Small intestine (tissue), 7 donors: ENCODE data around the gene RPS6KA2. TPM values are rescaled to one million over a fixed set of nuclear protein-coding genes. Genes with fewer than 3 reads are reported as not detected.
A peak's percentile ranks its signal among the peaks of the same experiment; 100 is the strongest.

Experiments used
- DNase-seq, 2 donors: peaks; one replicate each; pipeline versions ENCODE4 v3.0.0 to v3.0.0-alpha.2; 2013
- FAIRE-seq: peaks from 2 replicates; lab custom pipeline; 2012; peaks lifted over from hg19 to GRCh38; lab: Jason Lieb, UNC
- H3K27ac ChIP-seq, 3 donors: one replicate each; pipeline ENCODE4 v1.5.1; 2013; ENCODE audit warnings: low read length in 2 of 3, mild to moderate bottlenecking in 2 of 3, control low read depth in 1 of 3, inconsistent platforms in 1 of 3, low read depth in 1 of 3, moderate library complexity in 1 of 3
- H3K27me3 ChIP-seq, 3 donors: one replicate each; pipeline ENCODE4 v1.6.1; 2013; ENCODE audit warnings: low read length in 3 of 3, inconsistent platforms in 1 of 3; ENCODE audit not compliant: control insufficient read depth in 3 of 3, insufficient read depth in 3 of 3
- H3K36me3 ChIP-seq, 3 donors: one replicate each; pipeline ENCODE4 v1.6.1; 2013; ENCODE audit warnings: low read length in 3 of 3, inconsistent platforms in 1 of 3, low read depth in 1 of 3, mild to moderate bottlenecking in 1 of 3, moderate library complexity in 1 of 3; ENCODE audit not compliant: control insufficient read depth in 3 of 3, insufficient read depth in 2 of 3
- H3K4me1 ChIP-seq, 3 donors: one replicate each; pipeline ENCODE4 v1.6.1; 2013; ENCODE audit warnings: low read length in 2 of 3, inconsistent platforms in 1 of 3, low read depth in 1 of 3, mild to moderate bottlenecking in 1 of 3, moderate library complexity in 1 of 3; ENCODE audit not compliant: control insufficient read depth in 3 of 3, insufficient read depth in 2 of 3
- H3K4me3 ChIP-seq, 3 donors: one replicate each; pipeline ENCODE4 v1.5.1; 2013; ENCODE audit warnings: low read length in 3 of 3, control low read depth in 1 of 3, inconsistent platforms in 1 of 3, low read depth in 1 of 3, mild to moderate bottlenecking in 1 of 3, moderate library complexity in 1 of 3
- H3K9me3 ChIP-seq, 2 donors: one replicate each; pipeline ENCODE4 v1.6.1; 2013; ENCODE audit warnings: low read depth in 1 of 2, low read length in 1 of 2; ENCODE audit not compliant: control insufficient read depth in 2 of 2, insufficient read depth in 1 of 2
- WGBS, 3 donors: extraction: QIAGEN DNeasy Blood & Tissue Kit; methylation state at CpG; one replicate each; pipeline ENCODE4 v1.1.7; 2013; 5-methylcytosine and 5-hydroxymethylcytosine counted together
- polyA plus RNA-seq, 4 donors: library from polyadenylated mRNA; stranded (reverse) in 3 of 4; unstranded in 1 of 4; fragments of 200-250 nt in 3 of 4; fragments of 120-200 nt in 1 of 4; gene quantifications; one replicate each; pipeline versions ENCODE4 v1.2.1 to v1.2.3, GENCODE V29; 2013
- donor health status: healthy with polysubstance abuse.
- donor health status: control.
- donor health status: control.
- donor health status: Bipolar disorder and iron deficiency.
- donor health status: healthy.

The RPS6KA2 gene
- polyA plus RNA-seq, 4 donors: 3.1 to 21.9 (median 7.3) TPM

DNA sequence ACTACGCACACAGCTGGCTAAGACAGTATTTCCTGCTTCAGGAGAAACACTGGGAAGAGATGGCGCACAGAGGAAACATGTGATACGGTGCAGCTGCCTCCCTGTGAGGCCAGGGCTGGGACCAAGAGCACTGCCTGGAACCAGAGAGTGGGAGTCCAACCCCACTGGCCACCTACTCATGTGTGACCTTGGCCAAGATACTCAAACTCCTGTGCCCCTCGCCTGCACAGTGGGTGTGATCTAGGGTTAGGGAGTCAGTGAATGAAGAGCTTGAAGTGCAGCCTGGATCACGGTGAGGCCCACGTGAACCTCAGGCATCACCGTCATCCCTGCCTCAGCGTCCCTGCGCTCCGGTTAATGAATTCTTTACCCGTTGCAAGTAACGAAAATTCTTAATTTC is 202.6 kb downstream of the RPS6KA2 start:
- H3K36me3 ChIP-seq: peaks cover 0 to 13% (median 0%) of the 10 kb centered on the region in 3 donors
- FAIRE-seq: no peak
- no peaks in the 10 kb centered on the region for H3K9me3 ChIP-seq
- H3K27me3 ChIP-seq: no peaks in the 10 kb centered on the region
- no peaks in the 10 kb centered on the region for H3K4me1 ChIP-seq
- DNase-seq: no peak
- no peak overlapping the region for H3K27ac ChIP-seq
- H3K4me3 ChIP-seq: no peak overlapping the region
- WGBS, 3 donors: 82 to 91% (median 87%) methylated on average over 12 of the region's 12 CpGs

DNA sequence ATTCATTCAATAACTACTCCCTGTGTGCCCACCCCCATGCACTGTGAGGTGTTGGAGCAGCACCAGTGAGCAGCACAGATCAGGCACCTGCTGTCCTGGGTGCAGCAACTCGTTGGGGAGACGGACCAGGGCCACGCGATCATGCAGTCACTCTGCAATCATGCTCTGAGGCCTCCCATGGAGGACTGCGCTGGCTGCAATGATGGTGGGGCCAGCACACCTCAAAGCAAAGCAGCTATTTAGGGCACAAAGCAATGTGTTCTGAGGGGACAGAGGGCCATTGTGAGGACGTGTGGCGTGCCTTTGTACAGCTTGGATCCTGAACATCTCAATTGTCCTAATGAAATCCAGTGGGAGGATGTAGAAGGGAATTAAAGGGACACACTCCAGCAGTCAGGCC is 203.3 kb downstream of the RPS6KA2 start:
- H3K27me3 ChIP-seq: no peaks in the 10 kb centered on the region
- H3K4me3 ChIP-seq: no peak overlapping the region
- no peak for FAIRE-seq
- no peak overlapping the region for H3K27ac ChIP-seq
- no peaks in the 10 kb centered on the region for H3K4me1 ChIP-seq
- peaks cover 0 to 13% (median 0%) of the 10 kb centered on the region in 3 donors for H3K36me3 ChIP-seq
- 86 to 89% (median 87%) methylated on average over 7 of the region's 7 CpGs for WGBS, 3 donors
- no peaks in the 10 kb centered on the region for H3K9me3 ChIP-seq
- no peak for DNase-seq

DNA sequence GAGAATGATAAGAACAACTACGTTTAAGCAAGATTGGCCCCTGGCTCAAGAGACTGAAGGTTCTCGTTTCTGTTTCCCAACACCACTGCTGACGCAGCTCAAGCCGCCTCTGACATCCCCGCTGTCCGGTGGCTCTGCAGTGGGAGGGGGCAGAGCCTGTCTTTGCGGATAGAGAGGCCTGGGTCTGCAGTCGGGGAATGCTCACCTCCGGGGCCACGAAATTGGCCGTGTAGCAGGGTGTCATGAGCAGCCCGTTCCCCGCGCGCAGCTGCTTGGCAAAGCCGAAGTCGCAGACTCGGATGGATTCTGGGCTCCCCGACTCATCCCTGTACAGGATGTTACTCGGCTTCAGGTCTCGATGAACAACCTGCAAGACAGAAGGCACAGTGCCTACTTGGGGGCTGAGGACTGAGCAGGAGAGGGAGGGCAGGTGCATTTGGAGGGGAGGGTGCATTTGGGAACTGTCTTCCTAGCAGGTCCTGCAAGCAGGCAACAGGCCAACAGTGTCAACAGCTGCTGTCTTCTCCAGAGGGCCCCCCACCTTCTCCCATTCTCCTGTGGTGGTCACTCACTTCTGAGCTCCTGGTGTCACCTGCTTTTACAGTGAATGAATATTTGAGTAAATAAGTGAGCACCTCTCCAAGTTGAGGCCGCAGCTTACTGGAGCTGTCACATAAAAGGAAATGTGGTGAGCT is 203.9 kb downstream of the RPS6KA2 start:
- Histone ChIP-seq H3K9me3 (no peaks in the 10 kb centered on the region), H3K36me3 (peaks cover 0 to 13% (median 0%) of the 10 kb centered on the region in 3 donors), H3K27me3 (no peaks in the 10 kb centered on the region), H3K4me3 (no peak overlapping the region), H3K4me1 (no peaks in the 10 kb centered on the region), H3K27ac (no peak overlapping the region)
- WGBS, 3 donors: 92 to 94% (median 94%) methylated on average over 22 of the region's 22 CpGs
- FAIRE-seq (no peak), DNase-seq (no peak)

DNA sequence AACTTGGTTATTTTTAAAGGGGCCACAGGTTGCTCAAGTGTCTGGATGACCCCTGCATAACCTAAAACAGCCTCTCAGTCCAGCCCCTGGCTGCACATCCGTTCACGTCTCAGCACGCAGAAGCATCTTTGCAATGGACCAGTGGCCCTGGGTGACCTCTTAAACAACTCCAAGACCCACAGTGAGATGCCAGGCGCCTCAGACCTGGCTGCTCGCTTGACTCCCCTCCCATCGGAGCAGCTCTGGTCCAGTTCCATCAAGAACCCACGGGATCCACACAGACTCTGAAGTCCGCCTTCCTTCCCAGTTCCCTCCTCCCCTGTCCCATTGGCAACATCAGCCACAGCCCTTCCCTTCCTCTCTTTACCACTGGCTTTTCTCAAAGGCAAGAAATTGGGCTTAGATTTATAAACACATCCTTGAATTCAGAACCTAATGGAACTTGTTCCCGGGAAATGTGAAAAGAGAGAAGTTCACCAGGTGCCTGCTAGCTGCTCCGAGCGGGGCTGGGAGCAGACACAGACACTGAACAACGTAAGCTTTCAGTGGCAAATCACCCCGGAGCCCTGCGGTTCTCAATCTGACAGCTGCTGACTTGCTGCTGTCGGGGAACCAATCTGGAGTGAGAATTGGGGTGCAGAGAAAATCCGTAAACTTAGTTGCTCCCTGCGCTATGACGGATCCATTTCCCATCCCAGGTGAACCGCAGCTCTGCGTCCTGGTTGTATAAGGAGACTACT is 204.7 kb downstream of the RPS6KA2 start:
- FAIRE-seq: no peak
- WGBS, 3 donors: 91 to 98% (median 96%) methylated on average over 19 to 20 of the region's 20 CpGs

DNA sequence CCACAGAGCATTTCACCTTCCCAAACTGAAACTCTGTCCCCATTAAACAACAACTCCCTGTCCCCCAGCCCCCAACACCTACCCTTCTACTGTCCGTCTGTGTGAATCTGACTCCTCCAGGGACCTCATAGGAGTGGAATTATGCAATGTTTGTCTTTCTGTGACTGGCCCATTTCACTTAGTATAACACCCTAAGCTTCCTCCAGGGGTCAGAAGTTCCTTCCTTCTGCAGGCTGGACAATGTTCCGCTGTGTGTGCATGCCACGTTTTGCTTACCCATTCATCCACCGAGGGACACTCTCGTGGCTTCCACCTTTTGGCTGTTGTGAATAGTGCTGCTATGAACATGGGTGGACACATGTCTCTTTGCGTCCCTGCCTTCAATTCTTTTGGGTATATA is 206.7 kb downstream of the RPS6KA2 start:
- H3K4me3 ChIP-seq: no peak overlapping the region
- no peaks in the 10 kb centered on the region for H3K4me1 ChIP-seq
- H3K9me3 ChIP-seq: no peaks in the 10 kb centered on the region
- DNase-seq (peak in 1 of 2 donors; percentile 19), FAIRE-seq (no peak)
- H3K27ac ChIP-seq: no peak overlapping the region
- no peaks in the 10 kb centered on the region for H3K27me3 ChIP-seq
- peaks cover 0 to 13% (median 0%) of the 10 kb centered on the region in 3 donors for H3K36me3 ChIP-seq
- WGBS, 3 donors: 57 to 67% (median 60%) methylated on average over 6 of the region's 6 CpGs

More for the DNA sequence above, 204.7 kb downstream of the RPS6KA2 start:
- H3K4me1 ChIP-seq: no peaks in the 10 kb centered on the region
- H3K9me3 ChIP-seq: no peaks in the 10 kb centered on the region
- no peak overlapping the region for H3K4me3 ChIP-seq
- H3K36me3 ChIP-seq: peaks cover 0 to 13% (median 0%) of the 10 kb centered on the region in 3 donors
- no peak for DNase-seq
- no peak overlapping the region for H3K27ac ChIP-seq
- H3K27me3 ChIP-seq: no peaks in the 10 kb centered on the region

DNA sequence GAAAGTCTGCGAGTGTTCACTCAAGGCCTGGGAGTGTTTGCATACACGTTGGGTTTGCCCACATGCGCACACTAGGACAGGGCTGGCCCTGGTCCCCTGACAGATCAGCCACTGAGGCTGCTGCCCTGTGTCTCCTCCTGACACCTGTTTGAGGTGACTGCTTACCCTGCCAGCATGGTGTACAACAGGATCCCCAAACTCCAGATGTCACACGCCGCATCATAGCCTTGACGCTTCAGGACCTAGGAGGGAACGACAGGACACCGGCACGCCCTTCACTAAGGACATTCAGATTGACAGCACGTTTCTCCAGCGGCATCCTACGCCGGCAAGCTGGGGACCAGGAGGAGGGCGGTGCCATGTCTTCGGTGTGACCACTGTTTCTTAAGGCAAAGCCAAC is 207.3 kb downstream of the RPS6KA2 start:
- Histone ChIP-seq H3K4me3 (no peak overlapping the region), H3K27me3 (no peaks in the 10 kb centered on the region), H3K4me1 (no peaks in the 10 kb centered on the region), H3K36me3 (peaks cover 0 to 13% (median 0%) of the 10 kb centered on the region in 3 donors), H3K9me3 (no peaks in the 10 kb centered on the region), H3K27ac (peak overlapping the region in 1 of 3 donors; percentile 67)
- no peak for DNase-seq
- 91 to 96% (median 91%) methylated on average over 15 of the region's 15 CpGs for WGBS, 3 donors
- no peak for FAIRE-seq

DNA sequence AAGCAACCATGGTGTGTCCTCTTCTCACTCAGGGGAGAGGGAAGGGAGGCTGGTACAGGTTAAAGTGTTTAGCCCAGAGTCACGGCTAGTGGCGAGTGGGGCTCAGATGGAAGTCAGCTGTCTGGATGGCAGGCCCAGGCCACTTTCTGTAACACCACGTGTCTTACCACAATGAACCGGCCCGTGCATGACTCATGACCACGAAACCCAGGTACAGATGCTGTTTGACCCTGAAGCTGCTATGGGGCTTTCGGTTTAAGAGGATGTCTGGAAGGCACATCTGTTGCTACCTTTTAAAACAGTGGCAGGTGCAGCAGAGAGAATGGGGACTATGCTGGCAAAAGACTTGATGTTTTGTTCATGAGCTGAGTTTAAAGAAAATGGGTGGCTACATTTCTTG is 207.8 kb downstream of the RPS6KA2 start:
- Histone ChIP-seq H3K27ac (peak overlapping the region in 2 of 3 donors; percentile 35 to 67), H3K4me3 (no peak overlapping the region), H3K9me3 (no peaks in the 10 kb centered on the region), H3K27me3 (no peaks in the 10 kb centered on the region), H3K36me3 (peaks cover 0 to 10% (median 0%) of the 10 kb centered on the region in 3 donors), H3K4me1 (no peaks in the 10 kb centered on the region)
- WGBS, 3 donors: 63 to 74% (median 70%) methylated on average over 7 of the region's 7 CpGs
- FAIRE-seq: no peak
- DNase-seq: peak in 1 of 2 donors; percentile 46

DNA sequence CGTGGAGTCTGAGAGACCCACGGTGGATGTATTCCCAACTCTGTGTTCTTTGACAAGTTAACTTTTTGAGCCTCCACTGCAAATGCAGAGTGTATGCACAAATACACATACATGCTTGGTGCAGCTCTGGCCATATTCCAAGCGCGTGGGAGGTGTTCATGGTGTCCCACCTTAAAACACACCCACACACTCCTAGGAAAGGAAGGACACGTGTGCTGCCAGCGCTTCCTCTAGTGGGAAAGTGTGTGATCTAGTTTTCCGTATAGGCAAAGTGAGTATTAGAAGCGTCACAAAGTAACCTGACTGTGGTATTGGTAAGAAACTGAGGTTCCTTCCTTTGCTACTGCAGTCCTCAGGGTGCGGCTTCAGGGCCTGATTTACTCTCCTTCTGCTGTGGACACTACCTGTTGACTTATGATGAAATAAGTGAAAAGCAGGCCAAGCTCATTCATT is 208.3 kb downstream of the RPS6KA2 start:
- Histone ChIP-seq H3K36me3 (peaks cover 0 to 10% (median 0%) of the 10 kb centered on the region in 3 donors), H3K27me3 (no peaks in the 10 kb centered on the region), H3K4me3 (no peak overlapping the region), H3K4me1 (no peaks in the 10 kb centered on the region), H3K27ac (peak overlapping the region in 2 of 3 donors; percentile 1 to 33), H3K9me3 (no peaks in the 10 kb centered on the region)
- FAIRE-seq: no peak
- 85 to 91% (median 89%) methylated on average over 9 of the region's 9 CpGs for WGBS, 3 donors
- peak in 1 of 2 donors; percentile 36 for DNase-seq
